CD14-positive monocyte (primary cell): ENCODE measurements around the gene AGPAT3. TPM values are rescaled to one million over a fixed set of nuclear protein-coding genes. Genes with fewer than 3 reads are reported as not detected.

ENCODE experiments used
- DNase-seq, 3 donors: peaks; one replicate each; pipeline ENCODE4 v3.0.0-alpha.2; 2011 to 2022
- H2AFZ ChIP-seq: 2 replicates; pipeline ENCODE4 v1.6.0; 2012; ENCODE audit warnings: mild to moderate bottlenecking, low read depth, low read length, inconsistent platforms; ENCODE audit not compliant: insufficient read depth, poor library complexity, severe bottlenecking
- H3K27ac ChIP-seq, 2 donors: 1 replicate in 1 of 2; 2 replicates in 1 of 2; pipeline ENCODE4 v1.5.1; 2012 to 2013; ENCODE audit warnings: low read length in 2 of 2, control low read depth in 1 of 2, inconsistent platforms in 1 of 2, low read depth in 1 of 2, mild to moderate bottlenecking in 1 of 2
- H3K27me3 ChIP-seq, 2 donors: one replicate each; pipeline versions ENCODE4 v1.6.0 to v1.6.1; 2011 to 2013; ENCODE audit warnings: low read length in 2 of 2; ENCODE audit not compliant: control insufficient read depth in 2 of 2, insufficient read depth in 2 of 2
- H3K36me3 ChIP-seq, 2 donors: replicated peaks in 1 of 2; 1 replicate in 1 of 2; 2 replicates in 1 of 2; pipeline versions ENCODE4 v1.5.1 to v1.6.1; 2012 to 2013; ENCODE audit warnings: low read length in 2 of 2, control low read depth in 1 of 2, inconsistent platforms in 1 of 2, mild to moderate bottlenecking in 1 of 2; ENCODE audit not compliant: insufficient read depth in 2 of 2, control insufficient read depth in 1 of 2
- H3K4me1 ChIP-seq, 2 donors: 1 replicate in 1 of 2; 2 replicates in 1 of 2; pipeline versions ENCODE4 v1.5.1 to v1.6.1; 2012 to 2013; ENCODE audit warnings: low read length in 2 of 2, control low read depth in 1 of 2, inconsistent platforms in 1 of 2, mild to moderate bottlenecking in 1 of 2, moderate library complexity in 1 of 2; ENCODE audit not compliant: insufficient read depth in 2 of 2, control insufficient read depth in 1 of 2
- H3K4me2 ChIP-seq: replicated peaks from 2 replicates; pipeline ENCODE3; 2012; ENCODE audit warnings: low read length, moderate library complexity, mild to moderate bottlenecking; ENCODE audit not compliant: poor library complexity, severe bottlenecking; ENCODE audit errors: extremely low read depth
- H3K4me3 ChIP-seq, 3 experiments: fragments of 200-600 bp in 1 of 3; sonication (generic) in 1 of 3; replicated peaks in 1 of 3; 1 replicate in 2 of 3; 2 replicates in 1 of 3; pipeline ENCODE4 v1.5.1; 2011 to 2013; ENCODE audit warnings: low read length in 3 of 3, mild to moderate bottlenecking in 3 of 3, control low read depth in 2 of 3, low read depth in 2 of 3, inconsistent platforms in 1 of 3, moderate library complexity in 1 of 3
- H3K79me2 ChIP-seq: 2 replicates; pipeline ENCODE4 v1.6.0; 2012; ENCODE audit warnings: mild to moderate bottlenecking, control low read depth, inconsistent platforms, low read length, moderate library complexity; ENCODE audit not compliant: insufficient read depth
- H3K9ac ChIP-seq: 2 replicates; pipeline ENCODE4 v1.6.0; 2017; ENCODE audit warnings: low read length, mild to moderate bottlenecking; ENCODE audit not compliant: insufficient read depth, poor library complexity, severe bottlenecking
- H3K9me3 ChIP-seq, 2 donors: replicated peaks in 1 of 2; 1 replicate in 1 of 2; 2 replicates in 1 of 2; pipeline versions ENCODE4 v1.5.1 to v1.6.1; 2012 to 2013; ENCODE audit warnings: low read length in 2 of 2, control low read depth in 1 of 2; ENCODE audit not compliant: control insufficient read depth in 1 of 2, insufficient read depth in 1 of 2
- H4K20me1 ChIP-seq: 2 replicates; pipeline ENCODE4 v1.6.0; 2012; ENCODE audit warnings: mild to moderate bottlenecking, low read length, control low read depth, moderate library complexity; ENCODE audit not compliant: insufficient read depth
- H3K27ac Mint-ChIP-seq, 7 donors: one replicate each; pipeline ENCODE4 v1.8.0; 2020; ENCODE audit warnings: mild to moderate bottlenecking in 7 of 7, mixed read lengths in 7 of 7, moderate library complexity in 6 of 7, inconsistent platforms in 2 of 7
- H3K27me3 Mint-ChIP-seq, 3 donors: one replicate each; pipeline ENCODE4 v1.8.0; 2021 to 2022; ENCODE audit warnings: low read depth in 3 of 3, mild to moderate bottlenecking in 3 of 3, mixed read lengths in 3 of 3, moderate library complexity in 3 of 3, inconsistent platforms in 1 of 3
- H3K36me3 Mint-ChIP-seq, 2 donors: one replicate each; pipeline ENCODE4 v1.8.0; 2020; ENCODE audit warnings: mixed read lengths in 2 of 2, inconsistent platforms in 1 of 2, mild to moderate bottlenecking in 1 of 2
- H3K4me1 Mint-ChIP-seq: one replicate; pipeline ENCODE4 v1.8.0; 2020; ENCODE audit warnings: mild to moderate bottlenecking, mixed read lengths
- H3K4me3 Mint-ChIP-seq, 2 donors: one replicate each; pipeline ENCODE4 v1.8.0; 2020; ENCODE audit warnings: mild to moderate bottlenecking in 2 of 2, mixed read lengths in 2 of 2, moderate library complexity in 1 of 2
- H3K9me3 Mint-ChIP-seq, 7 donors: one replicate each; pipeline ENCODE4 v1.8.0; 2020 to 2022; ENCODE audit warnings: mixed read lengths in 7 of 7, mild to moderate bottlenecking in 6 of 7, moderate library complexity in 6 of 7, inconsistent platforms in 2 of 7
- CTCF ChIP-seq: fragments of 200-600 bp; IDR thresholded peaks from one replicate; pipeline ENCODE4 v1.8.0; 2022; ENCODE audit warnings: antibody characterized with exemption, mild to moderate bottlenecking
- WGBS: methylation state at CpG from one replicate; pipeline ENCODE4 v1.1.5; 2013; ENCODE audit warnings: missing lambda C conversion rate; ENCODE audit not compliant: insufficient coverage; 5-methylcytosine and 5-hydroxymethylcytosine counted together
- intact Hi-C, 2 donors: fragments of 100-400 bp; cut with micrococcal nuclease; formaldehyde crosslinking; loops; one replicate each; pipeline versions ENCODE4 v1.15.0 to v1.15.1; 2023
- polyA plus RNA-seq, 3 donors: library from polyadenylated mRNA; depleted of rRNA in 1 of 3; unstranded in 2 of 3; stranded (reverse) in 1 of 3; fragments of 300-500 nt in 2 of 3; fragments of >200 nt in 1 of 3; fragmentation: Illumina TruSeq in 2 of 3; gene quantifications; 1 replicate in 2 of 3; 2 replicates in 1 of 3; pipeline ENCODE4 v1.2.3, GENCODE V29; 2012 to 2021

AGPAT3 gene
- polyA plus RNA-seq, 3 donors = 24.9 to 49.3 (median 26.2) TPM

GRCh38 chr21:43885721-43886120 lies 20.7 kb downstream of the AGPAT3 start:
- no peak for DNase-seq
- no peak overlapping the region for H3K4me3 ChIP-seq
- H3K4me1 ChIP-seq = peaks cover 14 to 15% of the 10 kb centered on the region in 2 donors
- peaks cover 98% of the 10 kb centered on the region for H3K79me2 ChIP-seq
- H2AFZ ChIP-seq = no peak overlapping the region
- no peak overlapping the region for H3K27ac Mint-ChIP-seq
- H3K27ac ChIP-seq = no peak overlapping the region
- H3K36me3 ChIP-seq = peaks cover 19 to 61% of the 10 kb centered on the region in 2 donors
- no peak overlapping the region for H3K4me3 Mint-ChIP-seq
- no peaks in the 10 kb centered on the region for H3K9me3 ChIP-seq
- no peak for TF ChIP-seq CTCF
- peaks cover 0 to 2% (median 0%) of the 10 kb centered on the region in 7 donors for H3K9me3 Mint-ChIP-seq
- 96% methylated on average over 8 of the region's 14 CpGs for WGBS
- H3K9ac ChIP-seq = no peak overlapping the region
- intact Hi-C loops = no loop called here
- peaks cover 33 to 55% of the 10 kb centered on the region in 2 donors for H3K36me3 Mint-ChIP-seq
- no peak overlapping the region for H3K4me2 ChIP-seq
- no peaks in the 10 kb centered on the region for H3K27me3 ChIP-seq
- H3K4me1 Mint-ChIP-seq = peaks cover 27% of the 10 kb centered on the region
- H4K20me1 ChIP-seq = peaks cover 100% of the 10 kb centered on the region
- H3K27me3 Mint-ChIP-seq = peaks cover 0 to 3% (median 0%) of the 10 kb centered on the region in 3 donors

- no peak overlapping the region for H3K4me3 Mint-ChIP-seq
- peaks cover 97% of the 10 kb centered on the region for H3K79me2 ChIP-seq
- H3K4me2 ChIP-seq = no peak overlapping the region
- intact Hi-C loops = no loop called here
- H4K20me1 ChIP-seq = peaks cover 100% of the 10 kb centered on the region
- H3K27ac ChIP-seq = no peak overlapping the region
- no peak for TF ChIP-seq CTCF
- no peak overlapping the region for H3K4me3 ChIP-seq
- H3K9ac ChIP-seq = no peak overlapping the region
- no peaks in the 10 kb centered on the region for H3K27me3 ChIP-seq
- no peak overlapping the region for H3K27ac Mint-ChIP-seq
- peaks cover 0 to 3% (median 0%) of the 10 kb centered on the region in 3 donors for H3K27me3 Mint-ChIP-seq
- peaks cover 14 to 15% of the 10 kb centered on the region in 2 donors for H3K4me1 ChIP-seq
- no peaks in the 10 kb centered on the region for H3K9me3 ChIP-seq
- H3K36me3 Mint-ChIP-seq = peaks cover 36 to 62% of the 10 kb centered on the region in 2 donors
- no peak overlapping the region for H2AFZ ChIP-seq
- peaks cover 19 to 65% of the 10 kb centered on the region in 2 donors for H3K36me3 ChIP-seq
- peaks cover 25% of the 10 kb centered on the region for H3K4me1 Mint-ChIP-seq
- H3K9me3 Mint-ChIP-seq = peaks cover 0 to 2% (median 0%) of the 10 kb centered on the region in 7 donors
- DNase-seq = no peak
- no CpG with 5 or more reads among the region's 1 CpG for WGBS
These were observed 21.5 kb downstream of the AGPAT3 start for GRCh38 chr21:43886565-43886964.
